A549 (cell line): ENCODE measurements around the gene RAP1GAP2.

Experiments
- CBX8 ChIP-seq: fragments of 200-600 bp; sonication (generic); IDR thresholded peaks from 2 replicates; pipeline ENCODE4 v1.6.1; 2016
- EP300 ChIP-seq, 2 experiments: fragments of >200 bp; sonication (Bioruptor Twin); formaldehyde crosslinking; IDR thresholded peaks; 2 replicates in 1 of 2; 3 replicates in 1 of 2; pipeline ENCODE4 v1.6.1; 2016 to 2017
- JUNB ChIP-seq: fragments of >200 bp; sonication (Bioruptor Twin); formaldehyde crosslinking; IDR thresholded peaks from 2 replicates; pipeline ENCODE4 v1.6.1; 2016
- RAD21 ChIP-seq, 2 experiments: fragments of >200 bp in 1 of 2; sonication (Bioruptor Twin) in 1 of 2; formaldehyde crosslinking in 1 of 2; IDR thresholded peaks in 1 of 2; conservative IDR thresholded peaks in 1 of 2; 2 replicates in 1 of 2; 3 replicates in 1 of 2; pipeline ENCODE4 v1.6.1; 2012 to 2018; ENCODE audit warnings: inconsistent platforms in 1 of 2
- SMC3 ChIP-seq: fragments of >200 bp; sonication (Bioruptor Twin); formaldehyde crosslinking; IDR thresholded peaks from 3 replicates; pipeline ENCODE4 v1.6.1; 2018; ENCODE audit warnings: inconsistent platforms
- TF ChIP-seq, protein P1 (sequence below): fragments of >200 bp; sonication (Bioruptor Twin); formaldehyde crosslinking; IDR thresholded peaks from 3 replicates; pipeline ENCODE4 v1.5.1; 2016
- TF ChIP-seq, protein P2 (sequence below): fragments of 200-600 bp; sonication (generic); IDR thresholded peaks from 2 replicates; pipeline ENCODE4 v1.6.1; 2016; ENCODE audit warnings: antibody characterized with exemption, mild to moderate bottlenecking, moderate library complexity

- TF ChIP-seq RAD21 (conservative IDR thresholded peaks at IDR 0.05 in 1 of 2, IDR thresholded peaks at IDR 0.05 in 1 of 2): no peak
- TF ChIP-seq, protein P1, sequence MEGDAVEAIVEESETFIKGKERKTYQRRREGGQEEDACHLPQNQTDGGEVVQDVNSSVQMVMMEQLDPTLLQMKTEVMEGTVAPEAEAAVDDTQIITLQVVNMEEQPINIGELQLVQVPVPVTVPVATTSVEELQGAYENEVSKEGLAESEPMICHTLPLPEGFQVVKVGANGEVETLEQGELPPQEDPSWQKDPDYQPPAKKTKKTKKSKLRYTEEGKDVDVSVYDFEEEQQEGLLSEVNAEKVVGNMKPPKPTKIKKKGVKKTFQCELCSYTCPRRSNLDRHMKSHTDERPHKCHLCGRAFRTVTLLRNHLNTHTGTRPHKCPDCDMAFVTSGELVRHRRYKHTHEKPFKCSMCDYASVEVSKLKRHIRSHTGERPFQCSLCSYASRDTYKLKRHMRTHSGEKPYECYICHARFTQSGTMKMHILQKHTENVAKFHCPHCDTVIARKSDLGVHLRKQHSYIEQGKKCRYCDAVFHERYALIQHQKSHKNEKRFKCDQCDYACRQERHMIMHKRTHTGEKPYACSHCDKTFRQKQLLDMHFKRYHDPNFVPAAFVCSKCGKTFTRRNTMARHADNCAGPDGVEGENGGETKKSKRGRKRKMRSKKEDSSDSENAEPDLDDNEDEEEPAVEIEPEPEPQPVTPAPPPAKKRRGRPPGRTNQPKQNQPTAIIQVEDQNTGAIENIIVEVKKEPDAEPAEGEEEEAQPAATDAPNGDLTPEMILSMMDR: no peak
- no peak for TF ChIP-seq JUNB
- TF ChIP-seq, protein P2, sequence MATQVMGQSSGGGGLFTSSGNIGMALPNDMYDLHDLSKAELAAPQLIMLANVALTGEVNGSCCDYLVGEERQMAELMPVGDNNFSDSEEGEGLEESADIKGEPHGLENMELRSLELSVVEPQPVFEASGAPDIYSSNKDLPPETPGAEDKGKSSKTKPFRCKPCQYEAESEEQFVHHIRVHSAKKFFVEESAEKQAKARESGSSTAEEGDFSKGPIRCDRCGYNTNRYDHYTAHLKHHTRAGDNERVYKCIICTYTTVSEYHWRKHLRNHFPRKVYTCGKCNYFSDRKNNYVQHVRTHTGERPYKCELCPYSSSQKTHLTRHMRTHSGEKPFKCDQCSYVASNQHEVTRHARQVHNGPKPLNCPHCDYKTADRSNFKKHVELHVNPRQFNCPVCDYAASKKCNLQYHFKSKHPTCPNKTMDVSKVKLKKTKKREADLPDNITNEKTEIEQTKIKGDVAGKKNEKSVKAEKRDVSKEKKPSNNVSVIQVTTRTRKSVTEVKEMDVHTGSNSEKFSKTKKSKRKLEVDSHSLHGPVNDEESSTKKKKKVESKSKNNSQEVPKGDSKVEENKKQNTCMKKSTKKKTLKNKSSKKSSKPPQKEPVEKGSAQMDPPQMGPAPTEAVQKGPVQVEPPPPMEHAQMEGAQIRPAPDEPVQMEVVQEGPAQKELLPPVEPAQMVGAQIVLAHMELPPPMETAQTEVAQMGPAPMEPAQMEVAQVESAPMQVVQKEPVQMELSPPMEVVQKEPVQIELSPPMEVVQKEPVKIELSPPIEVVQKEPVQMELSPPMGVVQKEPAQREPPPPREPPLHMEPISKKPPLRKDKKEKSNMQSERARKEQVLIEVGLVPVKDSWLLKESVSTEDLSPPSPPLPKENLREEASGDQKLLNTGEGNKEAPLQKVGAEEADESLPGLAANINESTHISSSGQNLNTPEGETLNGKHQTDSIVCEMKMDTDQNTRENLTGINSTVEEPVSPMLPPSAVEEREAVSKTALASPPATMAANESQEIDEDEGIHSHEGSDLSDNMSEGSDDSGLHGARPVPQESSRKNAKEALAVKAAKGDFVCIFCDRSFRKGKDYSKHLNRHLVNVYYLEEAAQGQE: no peak
- TF ChIP-seq CBX8: no peak
- TF ChIP-seq EP300 (IDR thresholded peaks at IDR 0.05): no peak
- TF ChIP-seq SMC3: no peak
These were observed 181.9 kb downstream of the RAP1GAP2 start for GRCh38 chr17:2978116-2978515.
